Measurements from ENCODE around the gene ZSCAN9. TPM values are rescaled to one million over a fixed set of nuclear protein-coding genes. Genes with fewer than 3 reads are reported as not detected.

ZSCAN9 gene
- total and polyA plus RNA-seq, 2 of the 8 experiments (the other 6 are each of a cell fraction or from before 2014, with no cell fraction given): 10.8 to 13.6 TPM

GRCh38 chr6:28218312-28219248 lies 6.5 kb upstream of the ZSCAN9 start:
- TF ChIP-seq SP4 (IDR thresholded peaks at IDR 0.05; ENCODE audit: low read length) (no peak), GABPA (IDR thresholded peaks at IDR 0.05; ENCODE audit: borderline replicate concordance, insufficient read depth, low read length) (0 out of 2 replicates have a peak, but pooled peaks have one; percentile 70), PHF8 (conservative IDR thresholded peaks at IDR 0.05; ENCODE audit: low read depth, low read length) (0 out of 2 replicates have a peak, but pooled peaks have one; percentile 39), TBP (IDR thresholded peaks at IDR 0.05; ENCODE audit: low read depth, low read length) (peak; percentile 59; the same call in 1 of the 2 replicates), POLR2AphosphoS5 (IDR thresholded peaks at IDR 0.05; ENCODE audit: low read depth, low read length) (no peak), GTF2F1 (IDR thresholded peaks at IDR 0.05; ENCODE audit: borderline replicate concordance, low read depth, low read length) (no peak), TAF1 (IDR thresholded peaks at IDR 0.05; ENCODE audit: low read depth, low read length) (peak; percentile 69; the same call in 1 of the 2 replicates), POU5F1 (IDR thresholded peaks at IDR 0.05; ENCODE audit: low read depth, low read length) (no peak)
- TF ChIP-seq, protein P1, sequence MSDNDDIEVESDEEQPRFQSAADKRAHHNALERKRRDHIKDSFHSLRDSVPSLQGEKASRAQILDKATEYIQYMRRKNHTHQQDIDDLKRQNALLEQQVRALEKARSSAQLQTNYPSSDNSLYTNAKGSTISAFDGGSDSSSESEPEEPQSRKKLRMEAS (IDR thresholded peaks at IDR 0.05): peak; percentile 81
- TF ChIP-seq, protein P2, sequence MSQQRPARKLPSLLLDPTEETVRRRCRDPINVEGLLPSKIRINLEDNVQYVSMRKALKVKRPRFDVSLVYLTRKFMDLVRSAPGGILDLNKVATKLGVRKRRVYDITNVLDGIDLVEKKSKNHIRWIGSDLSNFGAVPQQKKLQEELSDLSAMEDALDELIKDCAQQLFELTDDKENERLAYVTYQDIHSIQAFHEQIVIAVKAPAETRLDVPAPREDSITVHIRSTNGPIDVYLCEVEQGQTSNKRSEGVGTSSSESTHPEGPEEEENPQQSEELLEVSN (IDR thresholded peaks at IDR 0.05): peak; percentile 93
- no peaks in the 10 kb centered on the region for H3K79me2 ChIP-seq (ENCODE audit: control insufficient read depth in 1 of 2, insufficient read depth in 2 of 2, low read length in 2 of 2)
- H2BK15ac ChIP-seq (ENCODE audit: low read length): no peak overlapping the region
- no peak overlapping the region for H2BK5ac ChIP-seq (ENCODE audit: low read depth, low read length)
- no peaks in the 10 kb centered on the region for H4K20me1 ChIP-seq (replicated peaks in 1 of 2; ENCODE audit: control insufficient read depth in 1 of 2, insufficient read depth in 2 of 2, low read length in 2 of 2)
- no peaks in the 10 kb centered on the region; the same call in 1 of the 2 replicates for H3K23me2 ChIP-seq (ENCODE audit: low read depth, low read length)
- peak overlapping the region; percentile 28; the same call in 1 of the 2 replicates for H2AFZ ChIP-seq (ENCODE audit: low read length)
- ChIA-PET CTCF (ENCODE audit: partially characterized antibody) (interaction anchor here (1.3 to 2.1 kb wide), 4 partner anchors 10 to 137 kb away, joined by 3 to 8 read pairs (median 4); no protein-coding TSS in a partner anchor), POLR2A (ENCODE audit: partially characterized antibody) (interaction anchor here (0.6 to 2.6 kb wide), 8 partner anchors 9 to 615 kb away, joined by 3 to 7 read pairs (median 4); partner anchors contain the start of genes ZKSCAN8, ZSCAN16 and ZSCAN31)
- peak overlapping the region; percentile 84; the same call in 1 of the 2 replicates for H4K8ac ChIP-seq (ENCODE audit: extremely low read depth, insufficient read depth, low read length)
- no peak overlapping the region for H3K27ac ChIP-seq (ENCODE audit: low read depth, low read length)
- no peaks in the 10 kb centered on the region; the same call in 1 of the 2 replicates for H3K79me1 ChIP-seq (ENCODE audit: low read depth, low read length)
- H3K4me1 ChIP-seq (replicated peaks in 1 of 4; ENCODE audit: control insufficient read depth in 3 of 4, insufficient read depth in 4 of 4, low read length in 3 of 4): peaks cover 0 to 4% (median 0%) of the 10 kb centered on the region in 4 experiments; a peak in 3 of 7 replicates
- H2AK5ac ChIP-seq (ENCODE audit: low read depth, low read length): no peak overlapping the region
- H3K36me3 ChIP-seq (ENCODE audit: control insufficient read depth in 2 of 4, insufficient read depth in 4 of 4, low read length in 3 of 4): no peaks in the 10 kb centered on the region
- H3K27me3 ChIP-seq (replicated peaks in 1 of 4; ENCODE audit: control insufficient read depth in 3 of 4, extremely low read depth in 1 of 4, insufficient read depth in 3 of 4, low read length in 3 of 4): peaks cover 6 to 37% (median 25%) of the 10 kb centered on the region in 4 experiments
- no peak overlapping the region for H2BK20ac ChIP-seq (ENCODE audit: low read length)
- no peak overlapping the region for H2BK12ac ChIP-seq (ENCODE audit: low read depth, low read length)
- H3K4me2 ChIP-seq (ENCODE audit: insufficient read depth in 1 of 2, low read depth in 2 of 2, low read length in 2 of 2): peak overlapping the region; percentile 78 to 89
- H4K91ac ChIP-seq (replicated peaks; ENCODE audit: insufficient read length, low read length): no peak overlapping the region
- H3K18ac ChIP-seq (ENCODE audit: extremely low read depth, low read length): no peak overlapping the region; the same call in 1 of the 2 replicates
- FAIRE-seq (no peak), DNase-seq (ENCODE audit: low read depth in 1 of 2, low spot score in 2 of 2) (peak in 1 of 2 experiments; percentile 72)
- no peak overlapping the region for H2BK120ac ChIP-seq (replicated peaks; ENCODE audit: low read depth, low read length)
- no peak overlapping the region for H3K4ac ChIP-seq (replicated peaks; ENCODE audit: insufficient read length, low read depth, low read length)
- no peak overlapping the region for H3K56ac ChIP-seq (replicated peaks; ENCODE audit: insufficient read length, low read depth, low read length)
- H4K5ac ChIP-seq (ENCODE audit: insufficient read length, low read depth, low read length): peak overlapping the region; percentile 57
- no peak overlapping the region for H3K14ac ChIP-seq (ENCODE audit: insufficient read length)
- H3K9ac ChIP-seq (replicated peaks in 1 of 4; ENCODE audit: extremely low read depth in 1 of 4, low read depth in 3 of 4, low read length in 3 of 4): no peak overlapping the region; a peak in 1 of 7 replicates
- 21% methylated on average over 30 of the region's 56 CpGs; no CpG with 5 or more reads in 1 of the 2 experiments for WGBS, 2 experiments (ENCODE audit: extremely low coverage in 1 of 2, insufficient coverage in 1 of 2, insufficient read length in 1 of 2, insufficient replicate concordance in 2 of 2, low coverage in 1 of 2, low lambda C conversion rate in 2 of 2, missing lambda C conversion rate in 1 of 2)
- no peak overlapping the region for H3K23ac ChIP-seq (ENCODE audit: insufficient read length)
- no peaks in the 10 kb centered on the region for H3K9me3 ChIP-seq (ENCODE audit: insufficient read depth in 2 of 2, low read depth in 1 of 2, low read length in 1 of 2)
- H3K4me3 ChIP-seq (ENCODE audit: extremely low read depth in 1 of 4, insufficient read depth in 2 of 4, low read depth in 3 of 4, low read length in 4 of 4): peak overlapping the region; percentile 46 to 78 (median 53)

Data from H1 (cell line).